IPS-NIHi7 (cell line): ENCODE data around the gene STAC.
A peak's percentile ranks its signal among the peaks of the same experiment; 100 is the strongest.
"Not testable (repeated sequence)": the region's sequence is repeated elsewhere in the genome, so short reads cannot be mapped to it uniquely, and the experiment has no call there.

Experiments used
- DNase-seq: peaks from one replicate; pipeline ENCODE4 v3.0.0; 2012; ENCODE audit warnings: mixed read lengths; ENCODE audit errors: extremely low spot score

Gene STAC

GRCh38 chr3:36519682-36520081 lies 139.4 kb downstream of the STAC start:
- DNase-seq = no peak

GRCh38 chr3:36520241-36521006 lies 140.1 kb downstream of the STAC start:
- DNase-seq = no peak

- no peak for DNase-seq
Observed at GRCh38 chr3:36521007-36521379, 140.7 kb downstream of the STAC start.

GRCh38 chr3:36524560-36524959 lies 144.3 kb downstream of the STAC start:
- DNase-seq = no peak

GRCh38 chr3:36525115-36525801 lies 145.0 kb downstream of the STAC start:
- DNase-seq = no peak

GRCh38 chr3:36538136-36538749 lies 157.9 kb downstream of the STAC start:
- DNase-seq = no peak

- peak; percentile 65 for DNase-seq
Observed at GRCh38 chr3:36540888-36541518, 160.7 kb downstream of the STAC start.

- DNase-seq = no peak
Observed at GRCh38 chr3:36542186-36542585, 161.9 kb downstream of the STAC start.

- no peak for DNase-seq
Observed at GRCh38 chr3:36543276-36543997, 163.1 kb downstream of the STAC start.

GRCh38 chr3:36546226-36546625 lies 165.9 kb downstream of the STAC start:
- no peak for DNase-seq

GRCh38 chr3:36548712-36549111 lies 168.4 kb downstream of the STAC start:
- no peak for DNase-seq

- DNase-seq = no peak
Observed at GRCh38 chr3:36557021-36557707, 176.9 kb downstream of the STAC start.

- no peak for DNase-seq
Observed at GRCh38 chr3:36557708-36558421, 177.6 kb downstream of the STAC start.

- DNase-seq = no peak
Observed at GRCh38 chr3:36558961-36559360, 178.7 kb downstream of the STAC start.

GRCh38 chr3:36560685-36561084 lies 180.4 kb downstream of the STAC start:
- no peak for DNase-seq

GRCh38 chr3:36561601-36562000 lies 181.3 kb downstream of the STAC start:
- no peak for DNase-seq

GRCh38 chr3:36562945-36563344 lies 182.6 kb downstream of the STAC start:
- DNase-seq = no peak

GRCh38 chr3:36575241-36575640 lies 194.9 kb downstream of the STAC start:
- DNase-seq = no peak

GRCh38 chr3:36578418-36578817 lies 198.1 kb downstream of the STAC start:
- DNase-seq = not testable (repeated sequence)

GRCh38 chr3:36579746-36580145 lies 199.4 kb downstream of the STAC start:
- no peak for DNase-seq

- DNase-seq = no peak
Observed at GRCh38 chr3:36580716-36581115, 200.4 kb downstream of the STAC start.
